C4-2B (cell line): ENCODE results near the gene TRIM41.
"Not testable (repeated sequence)": the region's sequence is repeated elsewhere in the genome, so short reads cannot be mapped to it uniquely, and the experiment has no call there.

Experiments used
- CTCF ChIP-seq: fragments of 450-650 bp; conservative IDR thresholded peaks from 2 replicates; pipeline ENCODE4 v1.5.1; 2017; ENCODE audit warnings: mild to moderate bottlenecking
- ZFX ChIP-seq: fragments of 450-650 bp; IDR thresholded peaks from 2 replicates; pipeline ENCODE4 v1.6.1; 2017

- not testable (repeated sequence) for TF ChIP-seq CTCF, ZFX
Measured at GRCh38 chr5:181267907-181268306, 44.8 kb downstream of the TRIM41 start.
